Measurements from ENCODE around the gene LUZP1.

The LUZP1 gene

DNA sequence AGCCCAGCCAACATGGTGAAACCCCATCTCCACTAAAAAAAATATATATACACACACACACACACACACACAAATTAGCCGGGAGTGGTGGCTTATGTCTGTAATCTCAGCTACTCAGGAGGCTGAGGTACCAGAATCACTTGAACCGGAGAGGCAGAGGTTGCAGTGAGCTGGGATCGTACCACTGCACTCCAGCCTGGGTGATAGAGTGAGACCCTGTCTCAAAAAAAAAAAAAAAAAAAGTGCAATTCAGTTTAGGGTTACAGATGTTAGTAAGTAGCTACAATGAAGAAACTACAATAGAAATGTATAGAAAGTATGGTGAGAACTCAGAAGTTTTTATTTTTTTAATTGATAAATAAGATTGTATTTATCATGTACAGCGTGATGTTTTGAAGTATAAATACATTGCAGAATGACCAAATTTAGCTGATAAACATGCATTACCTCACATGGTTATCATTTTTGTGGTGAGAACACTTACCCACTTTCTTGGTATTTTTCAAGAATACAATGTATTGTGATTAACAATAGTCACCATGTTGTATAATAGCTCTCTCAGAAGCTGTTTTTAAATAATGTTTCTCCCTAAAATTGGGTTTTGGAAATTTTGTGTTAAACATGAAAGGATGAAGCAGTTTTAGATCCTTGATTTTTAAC, 131.4 kb downstream of the LUZP1 start:
- DNase-seq (ENCODE audit: extremely low read depth, low read depth): no peak
- TF ChIP-seq, protein P1, sequence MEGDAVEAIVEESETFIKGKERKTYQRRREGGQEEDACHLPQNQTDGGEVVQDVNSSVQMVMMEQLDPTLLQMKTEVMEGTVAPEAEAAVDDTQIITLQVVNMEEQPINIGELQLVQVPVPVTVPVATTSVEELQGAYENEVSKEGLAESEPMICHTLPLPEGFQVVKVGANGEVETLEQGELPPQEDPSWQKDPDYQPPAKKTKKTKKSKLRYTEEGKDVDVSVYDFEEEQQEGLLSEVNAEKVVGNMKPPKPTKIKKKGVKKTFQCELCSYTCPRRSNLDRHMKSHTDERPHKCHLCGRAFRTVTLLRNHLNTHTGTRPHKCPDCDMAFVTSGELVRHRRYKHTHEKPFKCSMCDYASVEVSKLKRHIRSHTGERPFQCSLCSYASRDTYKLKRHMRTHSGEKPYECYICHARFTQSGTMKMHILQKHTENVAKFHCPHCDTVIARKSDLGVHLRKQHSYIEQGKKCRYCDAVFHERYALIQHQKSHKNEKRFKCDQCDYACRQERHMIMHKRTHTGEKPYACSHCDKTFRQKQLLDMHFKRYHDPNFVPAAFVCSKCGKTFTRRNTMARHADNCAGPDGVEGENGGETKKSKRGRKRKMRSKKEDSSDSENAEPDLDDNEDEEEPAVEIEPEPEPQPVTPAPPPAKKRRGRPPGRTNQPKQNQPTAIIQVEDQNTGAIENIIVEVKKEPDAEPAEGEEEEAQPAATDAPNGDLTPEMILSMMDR (IDR thresholded peaks at IDR 0.05; ENCODE audit: low read depth, low read length, missing control alignments): no peak
- H3K4me3 ChIP-seq (replicated peaks; ENCODE audit: low read depth, low read length): no peak overlapping the region

DNA sequence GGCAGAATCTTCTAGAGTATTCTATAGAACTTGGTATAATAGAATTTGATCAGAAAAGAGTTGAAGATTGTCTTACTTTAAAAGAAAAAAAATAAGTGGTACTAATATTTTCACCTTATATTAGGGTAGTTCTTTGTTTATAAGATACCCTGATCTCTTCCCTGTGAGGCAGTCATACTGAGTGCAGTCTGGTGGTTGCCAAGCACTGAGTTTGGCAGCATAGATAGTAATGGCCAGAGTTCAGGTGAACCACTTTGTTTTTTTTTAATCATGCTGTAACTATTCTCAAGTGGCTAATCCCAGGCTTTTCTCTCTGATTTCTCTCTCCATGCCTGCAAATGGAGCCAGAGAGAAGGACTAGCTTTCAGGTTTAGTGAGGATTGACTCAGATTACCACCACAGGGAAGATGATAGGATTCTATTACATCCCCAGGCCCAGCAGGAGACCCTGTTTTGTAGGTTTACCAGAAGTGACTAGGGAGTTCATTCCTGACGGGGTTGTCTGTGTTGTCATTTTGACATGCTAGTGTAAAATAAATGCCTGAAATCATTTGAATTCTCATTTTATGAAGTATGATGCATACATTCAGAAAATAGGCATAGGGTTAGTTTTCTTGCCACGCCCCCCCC, 132.7 kb downstream of the LUZP1 start:
- TF ChIP-seq, protein P1 (IDR thresholded peaks at IDR 0.05; ENCODE audit: low read depth, low read length, missing control alignments): no peak
- DNase-seq (ENCODE audit: extremely low read depth, low read depth): no peak
- H3K4me3 ChIP-seq (replicated peaks; ENCODE audit: low read depth, low read length): no peak overlapping the region
